Adipocyte (in vitro differentiated cells): ENCODE measurements around the gene ALKBH5.
A peak's percentile ranks its signal among the peaks of the same experiment; 100 is the strongest.

Experiments used
- DNase-seq: peaks from one replicate; pipeline ENCODE4 v3.0.0-alpha.2; 2015; ENCODE audit warnings: low read depth
- H3K27me3 ChIP-seq: replicated peaks from 2 replicates; pipeline ENCODE4 v1.7.0; 2013; ENCODE audit warnings: mild to moderate bottlenecking, low read length, moderate library complexity; ENCODE audit not compliant: control insufficient read depth, insufficient read depth
- H3K36me3 ChIP-seq: 2 replicates; pipeline ENCODE4 v1.7.0; 2013; ENCODE audit warnings: low read length, mild to moderate bottlenecking, moderate library complexity; ENCODE audit not compliant: control insufficient read depth, insufficient read depth, severe bottlenecking
- H3K4me1 ChIP-seq: 2 replicates; pipeline ENCODE4 v1.7.0; 2013; ENCODE audit warnings: mild to moderate bottlenecking, low read length, moderate library complexity; ENCODE audit not compliant: control insufficient read depth, insufficient read depth
- H3K4me3 ChIP-seq: 2 replicates; pipeline ENCODE4 v1.7.0; 2013; ENCODE audit warnings: mild to moderate bottlenecking, low read length, moderate library complexity
- H3K9ac ChIP-seq: 2 replicates; pipeline ENCODE4 v1.7.0; 2013; ENCODE audit warnings: mild to moderate bottlenecking, low read length, moderate library complexity
- H3K9me3 ChIP-seq: 2 replicates; pipeline ENCODE4 v1.7.0; 2013; ENCODE audit warnings: mild to moderate bottlenecking, low read length, moderate library complexity; ENCODE audit not compliant: control insufficient read depth

The ALKBH5 gene

DNA sequence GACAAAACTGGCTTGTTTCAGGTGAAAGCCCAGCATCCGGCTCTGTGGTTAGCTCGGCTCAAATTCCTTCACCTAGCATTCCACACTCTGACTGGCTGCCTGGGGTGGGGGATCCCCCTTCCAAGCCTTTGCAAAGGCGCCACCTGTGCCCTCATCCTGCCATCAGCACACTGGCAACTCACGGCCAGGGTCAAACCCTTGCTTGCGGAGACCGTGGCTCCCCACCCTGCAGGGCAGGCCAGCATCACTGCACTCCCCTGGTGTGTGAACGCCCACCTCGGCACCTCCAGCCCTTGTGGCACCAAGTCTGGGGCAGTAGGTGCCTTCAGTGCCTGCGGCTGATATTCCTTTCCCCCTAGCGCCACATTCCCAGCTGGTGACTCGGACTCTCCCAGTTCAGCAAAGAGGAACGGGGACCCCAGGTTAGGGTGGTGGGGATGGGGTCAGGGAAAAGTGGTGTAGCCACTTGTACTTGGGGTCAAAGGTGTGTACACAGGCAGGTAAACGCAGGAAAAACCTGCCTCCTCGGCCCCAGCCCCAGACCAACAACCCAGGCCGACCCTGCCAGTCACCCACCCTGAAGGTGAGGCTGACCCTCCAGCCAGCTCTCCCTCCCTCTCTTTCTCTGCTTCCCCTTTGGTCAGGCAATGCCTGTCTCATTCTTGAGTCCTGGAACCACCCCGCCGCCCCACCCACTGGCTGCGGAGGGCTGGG is 73.8 kb downstream of the ALKBH5 start:
- no peaks in the 10 kb centered on the region for H3K27me3 ChIP-seq
- H3K36me3 ChIP-seq, result peaks cover 42% of the 10 kb centered on the region

DNA sequence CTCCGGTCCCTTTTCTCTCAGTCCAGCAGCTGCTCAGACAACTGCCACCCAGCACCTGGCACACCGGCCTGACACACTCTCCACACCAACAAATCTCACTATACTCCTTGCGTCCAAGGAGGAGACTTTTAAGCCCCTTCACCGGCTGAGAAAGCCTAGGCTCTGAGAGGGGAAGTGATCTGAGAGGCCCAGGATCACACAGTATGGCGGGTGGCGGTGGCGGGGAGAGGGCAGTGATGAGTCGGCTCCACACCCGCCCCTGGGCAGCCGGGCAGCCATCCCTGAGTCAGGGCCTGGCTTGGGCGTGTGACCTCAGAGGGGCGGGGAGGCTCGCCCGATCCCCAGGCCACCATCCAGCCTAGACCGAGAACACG is 74.3 kb downstream of the ALKBH5 start:
- H3K27me3 ChIP-seq, result no peaks in the 10 kb centered on the region
- no peaks in the 10 kb centered on the region for H3K9me3 ChIP-seq
- H3K9ac ChIP-seq, result peak overlapping the region; percentile 96
- DNase-seq, result peak; percentile 80
- peaks cover 33% of the 10 kb centered on the region for H3K4me1 ChIP-seq
- peak overlapping the region; percentile 91 for H3K4me3 ChIP-seq
- peaks cover 37% of the 10 kb centered on the region for H3K36me3 ChIP-seq

More for the DNA sequence above, 73.8 kb downstream of the ALKBH5 start:
- peak overlapping the region; percentile 96 for H3K9ac ChIP-seq
- peak overlapping the region; percentile 91 for H3K4me3 ChIP-seq
- H3K9me3 ChIP-seq, result no peaks in the 10 kb centered on the region
- H3K4me1 ChIP-seq, result peaks cover 33% of the 10 kb centered on the region
- peak; percentile 74 for DNase-seq

GRCh38 chr17:18258356-18259038 is 74.9 kb downstream of the ALKBH5 start, which contains the start of gene FLII:
FLII (minus strand) TSS chr17:18258738; CDS start chr17:18258690, 48 bp downstream.
- no peaks in the 10 kb centered on the region for H3K9me3 ChIP-seq
- H3K9ac ChIP-seq, result peak within 1 kb of the TSS; percentile 96
- H3K36me3 ChIP-seq, result peaks cover 35% of the 10 kb centered on the region
- H3K4me3 ChIP-seq, result peak within 1 kb of the TSS; percentile 91
- H3K27me3 ChIP-seq, result no peaks in the 10 kb centered on the region
- DNase-seq, result peak; percentile 81
- peaks cover 33% of the 10 kb centered on the region for H3K4me1 ChIP-seq
